Measurements from ENCODE around the gene CTNNA1.

CTNNA1 gene

DNA sequence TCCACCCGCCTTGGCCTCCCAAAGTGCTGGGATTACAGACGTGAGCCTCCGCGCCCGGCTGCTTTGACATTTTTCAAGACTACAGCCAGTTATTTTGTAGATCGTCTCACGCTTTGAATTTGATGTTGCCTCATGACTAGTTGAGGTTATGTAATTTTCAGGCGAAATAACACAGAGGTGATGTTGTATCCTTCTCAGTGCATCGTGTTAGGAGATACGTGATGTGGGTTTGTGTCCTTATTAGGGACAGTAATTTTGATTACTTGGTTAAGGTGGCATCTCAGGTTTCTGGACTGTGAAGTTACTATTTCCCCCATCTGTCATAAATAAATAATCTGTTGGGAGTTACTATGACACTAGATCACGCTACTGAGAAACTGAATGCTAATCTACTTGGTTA lies 25.0 kb downstream of the CTNNA1 start:
- Histone ChIP-seq H3K9me3 (ENCODE audit: control insufficient read depth, insufficient read depth, low read depth, low read length) (no peaks in the 10 kb centered on the region), H3K4me1 (ENCODE audit: control insufficient read depth, insufficient read depth, low read length) (0 out of 2 replicates have a peak, but pooled peaks cover under 1% of the 10 kb centered on the region), H3K4me3 (ENCODE audit: low read depth, low read length) (no peak overlapping the region), H3K36me3 (ENCODE audit: control insufficient read depth in 2 of 2, insufficient read depth in 1 of 2, low read length in 2 of 2) (peaks cover 15 to 30% of the 10 kb centered on the region in 2 experiments), H3K27ac (ENCODE audit: extremely low read depth, low read depth, low read length) (no peak overlapping the region)
- ChIA-PET POLR2A (no interaction called here), CTCF (interaction anchor here (0.6 kb wide), 1 partner anchor 483 kb away, joined by 3 read pairs; no protein-coding TSS in a partner anchor)
- no peak for TF ChIP-seq ZNF138 (tag by site-specific recombination; IDR thresholded peaks at IDR 0.05; ENCODE audit: borderline replicate concordance)
- TF ChIP-seq YY2 (tag by site-specific recombination; IDR thresholded peaks at IDR 0.05): no peak
- TF ChIP-seq, protein P1, sequence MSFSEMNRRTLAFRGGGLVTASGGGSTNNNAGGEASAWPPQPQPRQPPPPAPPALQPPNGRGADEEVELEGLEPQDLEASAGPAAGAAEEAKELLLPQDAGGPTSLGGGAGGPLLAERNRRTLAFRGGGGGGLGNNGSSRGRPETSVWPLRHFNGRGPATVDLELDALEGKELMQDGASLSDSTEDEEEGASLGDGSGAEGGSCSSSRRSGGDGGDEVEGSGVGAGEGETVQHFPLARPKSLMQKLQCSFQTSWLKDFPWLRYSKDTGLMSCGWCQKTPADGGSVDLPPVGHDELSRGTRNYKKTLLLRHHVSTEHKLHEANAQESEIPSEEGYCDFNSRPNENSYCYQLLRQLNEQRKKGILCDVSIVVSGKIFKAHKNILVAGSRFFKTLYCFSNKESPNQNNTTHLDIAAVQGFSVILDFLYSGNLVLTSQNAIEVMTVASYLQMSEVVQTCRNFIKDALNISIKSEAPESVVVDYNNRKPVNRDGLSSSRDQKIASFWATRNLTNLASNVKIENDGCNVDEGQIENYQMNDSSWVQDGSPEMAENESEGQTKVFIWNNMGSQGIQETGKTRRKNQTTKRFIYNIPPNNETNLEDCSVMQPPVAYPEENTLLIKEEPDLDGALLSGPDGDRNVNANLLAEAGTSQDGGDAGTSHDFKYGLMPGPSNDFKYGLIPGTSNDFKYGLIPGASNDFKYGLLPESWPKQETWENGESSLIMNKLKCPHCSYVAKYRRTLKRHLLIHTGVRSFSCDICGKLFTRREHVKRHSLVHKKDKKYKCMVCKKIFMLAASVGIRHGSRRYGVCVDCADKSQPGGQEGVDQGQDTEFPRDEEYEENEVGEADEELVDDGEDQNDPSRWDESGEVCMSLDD (tag by site-specific recombination; IDR thresholded peaks at IDR 0.05): no peak
- TF ChIP-seq ZNF37A (tag by site-specific recombination; IDR thresholded peaks at IDR 0.05): no peak
- TF ChIP-seq ZNF623 (tag by site-specific recombination; IDR thresholded peaks at IDR 0.05): no peak
- TF ChIP-seq IKZF3 (tag by site-specific recombination; IDR thresholded peaks at IDR 0.05): no peak
- no peak for TF ChIP-seq ZNF518A (tag by site-specific recombination; conservative IDR thresholded peaks at IDR 0.05; ENCODE audit: low read depth)
- TF ChIP-seq PBX3 (CRISPR knock-in tag; IDR thresholded peaks at IDR 0.05): no peak
- TF ChIP-seq, protein P2, sequence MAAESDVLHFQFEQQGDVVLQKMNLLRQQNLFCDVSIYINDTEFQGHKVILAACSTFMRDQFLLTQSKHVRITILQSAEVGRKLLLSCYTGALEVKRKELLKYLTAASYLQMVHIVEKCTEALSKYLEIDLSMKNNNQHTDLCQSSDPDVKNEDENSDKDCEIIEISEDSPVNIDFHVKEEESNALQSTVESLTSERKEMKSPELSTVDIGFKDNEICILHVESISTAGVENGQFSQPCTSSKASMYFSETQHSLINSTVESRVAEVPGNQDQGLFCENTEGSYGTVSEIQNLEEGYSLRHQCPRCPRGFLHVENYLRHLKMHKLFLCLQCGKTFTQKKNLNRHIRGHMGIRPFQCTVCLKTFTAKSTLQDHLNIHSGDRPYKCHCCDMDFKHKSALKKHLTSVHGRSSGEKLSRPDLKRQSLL (tag by site-specific recombination; IDR thresholded peaks at IDR 0.05): no peak
- TF ChIP-seq ZNF558 (tag by site-specific recombination; IDR thresholded peaks at IDR 0.05): no peak
- TF ChIP-seq ZNF140 (tag by site-specific recombination; IDR thresholded peaks at IDR 0.05): no peak
- TF ChIP-seq ZNF416 (tag by site-specific recombination; IDR thresholded peaks at IDR 0.05): no peak
- TF ChIP-seq ZNF521 (tag by site-specific recombination; IDR thresholded peaks at IDR 0.05): no peak
- no peak for TF ChIP-seq PRDM1 (tag by site-specific recombination; IDR thresholded peaks at IDR 0.05)
- no peak for TF ChIP-seq ZNF626 (tag by site-specific recombination; IDR thresholded peaks at IDR 0.05)
- TF ChIP-seq ZNF214 (tag by site-specific recombination; IDR thresholded peaks at IDR 0.05; ENCODE audit: borderline replicate concordance): no peak

Data from HEK293 (cell line).